ENCODE data around the gene MOB2.

Gene MOB2

GRCh38 chr11:1523779-1524178 lies 37.2 kb upstream of the MOB2 start:
- Histone ChIP-seq H3K27me3 (ENCODE audit: insufficient read depth, low read length) (no peaks in the 10 kb centered on the region), H3K9me3 (ENCODE audit: low read length) (no peaks in the 10 kb centered on the region), H3K4me3 (ENCODE audit: low read length) (no peak overlapping the region), H2AFZ (ENCODE audit: low read depth, low read length) (no peak overlapping the region), H3K36me3 (ENCODE audit: insufficient read depth, low read length) (no peaks in the 10 kb centered on the region), H3K4me1 (ENCODE audit: insufficient read depth, low read length) (peaks cover 15% of the 10 kb centered on the region)

- H3K27me3 ChIP-seq (ENCODE audit: insufficient read depth, low read length), result no peaks in the 10 kb centered on the region
- H3K4me3 ChIP-seq (ENCODE audit: low read length), result no peak overlapping the region
- H3K9me3 ChIP-seq (ENCODE audit: low read length), result no peaks in the 10 kb centered on the region
- H3K36me3 ChIP-seq (ENCODE audit: insufficient read depth, low read length), result no peaks in the 10 kb centered on the region
- H3K4me1 ChIP-seq (ENCODE audit: insufficient read depth, low read length), result peaks cover 15% of the 10 kb centered on the region
- no peak overlapping the region for H2AFZ ChIP-seq (ENCODE audit: low read depth, low read length)
Measured at GRCh38 chr11:1523077-1523476, 36.5 kb upstream of the MOB2 start.

GRCh38 chr11:1522081-1522424 lies 35.5 kb upstream of the MOB2 start:
- Histone ChIP-seq H3K27me3 (ENCODE audit: insufficient read depth, low read length) (no peaks in the 10 kb centered on the region), H3K4me1 (ENCODE audit: insufficient read depth, low read length) (peaks cover 15% of the 10 kb centered on the region), H3K36me3 (ENCODE audit: insufficient read depth, low read length) (no peaks in the 10 kb centered on the region), H3K4me3 (ENCODE audit: low read length) (no peak overlapping the region), H2AFZ (ENCODE audit: low read depth, low read length) (no peak overlapping the region), H3K9me3 (ENCODE audit: low read length) (no peaks in the 10 kb centered on the region)

GRCh38 chr11:1521382-1522080 lies 35.0 kb upstream of the MOB2 start:
- Histone ChIP-seq H3K27me3 (ENCODE audit: insufficient read depth, low read length) (no peaks in the 10 kb centered on the region), H3K36me3 (ENCODE audit: insufficient read depth, low read length) (no peaks in the 10 kb centered on the region), H3K4me3 (ENCODE audit: low read length) (no peak overlapping the region), H3K9me3 (ENCODE audit: low read length) (no peaks in the 10 kb centered on the region), H2AFZ (ENCODE audit: low read depth, low read length) (no peak overlapping the region), H3K4me1 (ENCODE audit: insufficient read depth, low read length) (peaks cover 15% of the 10 kb centered on the region)

- Histone ChIP-seq H3K9me3 (ENCODE audit: low read length) (no peaks in the 10 kb centered on the region), H3K4me3 (ENCODE audit: low read length) (no peak overlapping the region), H2AFZ (ENCODE audit: low read depth, low read length) (no peak overlapping the region), H3K27me3 (ENCODE audit: insufficient read depth, low read length) (no peaks in the 10 kb centered on the region), H3K4me1 (ENCODE audit: insufficient read depth, low read length) (peaks cover 15% of the 10 kb centered on the region), H3K36me3 (ENCODE audit: insufficient read depth, low read length) (no peaks in the 10 kb centered on the region)
Measured at GRCh38 chr11:1520663-1521267, 34.2 kb upstream of the MOB2 start.

GRCh38 chr11:1520209-1520662 lies 33.7 kb upstream of the MOB2 start:
- Histone ChIP-seq H3K27me3 (ENCODE audit: insufficient read depth, low read length) (no peaks in the 10 kb centered on the region), H3K9me3 (ENCODE audit: low read length) (no peaks in the 10 kb centered on the region), H3K4me1 (ENCODE audit: insufficient read depth, low read length) (peaks cover 16% of the 10 kb centered on the region)

GRCh38 chr11:1519028-1520010 lies 32.7 kb upstream of the MOB2 start:
- Histone ChIP-seq H2AFZ (ENCODE audit: low read depth, low read length) (no peak overlapping the region), H3K27me3 (ENCODE audit: insufficient read depth, low read length) (no peaks in the 10 kb centered on the region), H3K4me3 (ENCODE audit: low read length) (no peak overlapping the region), H3K36me3 (ENCODE audit: insufficient read depth, low read length) (no peaks in the 10 kb centered on the region), H3K9me3 (ENCODE audit: low read length) (no peaks in the 10 kb centered on the region), H3K4me1 (ENCODE audit: insufficient read depth, low read length) (peaks cover 17% of the 10 kb centered on the region)

More at GRCh38 chr11:1520209-1520662, 33.7 kb upstream of the MOB2 start:
- no peak overlapping the region for H2AFZ ChIP-seq (ENCODE audit: low read depth, low read length)
- H3K36me3 ChIP-seq (ENCODE audit: insufficient read depth, low read length), result no peaks in the 10 kb centered on the region
- no peak overlapping the region for H3K4me3 ChIP-seq (ENCODE audit: low read length)

GRCh38 chr11:1518301-1518700 lies 31.7 kb upstream of the MOB2 start:
- Histone ChIP-seq H3K9me3 (ENCODE audit: low read length) (no peaks in the 10 kb centered on the region), H3K36me3 (ENCODE audit: insufficient read depth, low read length) (no peaks in the 10 kb centered on the region), H3K4me3 (ENCODE audit: low read length) (no peak overlapping the region), H3K27me3 (ENCODE audit: insufficient read depth, low read length) (no peaks in the 10 kb centered on the region), H3K4me1 (ENCODE audit: insufficient read depth, low read length) (peaks cover 17% of the 10 kb centered on the region), H2AFZ (ENCODE audit: low read depth, low read length) (no peak overlapping the region)

GRCh38 chr11:1517117-1518005 lies 30.8 kb upstream of the MOB2 start:
- Histone ChIP-seq H3K9me3 (ENCODE audit: low read length) (no peaks in the 10 kb centered on the region), H2AFZ (ENCODE audit: low read depth, low read length) (no peak overlapping the region), H3K27me3 (ENCODE audit: insufficient read depth, low read length) (no peaks in the 10 kb centered on the region), H3K36me3 (ENCODE audit: insufficient read depth, low read length) (no peaks in the 10 kb centered on the region), H3K4me3 (ENCODE audit: low read length) (no peak overlapping the region), H3K4me1 (ENCODE audit: insufficient read depth, low read length) (peaks cover 17% of the 10 kb centered on the region)

GRCh38 chr11:1516273-1517067 lies 29.9 kb upstream of the MOB2 start:
- Histone ChIP-seq H3K4me1 (ENCODE audit: insufficient read depth, low read length) (peaks cover 16% of the 10 kb centered on the region), H3K27me3 (ENCODE audit: insufficient read depth, low read length) (no peaks in the 10 kb centered on the region), H3K9me3 (ENCODE audit: low read length) (no peaks in the 10 kb centered on the region), H3K4me3 (ENCODE audit: low read length) (no peak overlapping the region), H3K36me3 (ENCODE audit: insufficient read depth, low read length) (no peaks in the 10 kb centered on the region), H2AFZ (ENCODE audit: low read depth, low read length) (no peak overlapping the region)

- peaks cover 6% of the 10 kb centered on the region for H3K4me1 ChIP-seq (ENCODE audit: insufficient read depth, low read length)
- no peaks in the 10 kb centered on the region for H3K27me3 ChIP-seq (ENCODE audit: insufficient read depth, low read length)
- no peak overlapping the region for H2AFZ ChIP-seq (ENCODE audit: low read depth, low read length)
- H3K9me3 ChIP-seq (ENCODE audit: low read length), result no peaks in the 10 kb centered on the region
- no peaks in the 10 kb centered on the region for H3K36me3 ChIP-seq (ENCODE audit: insufficient read depth, low read length)
- no peak overlapping the region for H3K4me3 ChIP-seq (ENCODE audit: low read length)
Measured at GRCh38 chr11:1515082-1516060, 28.8 kb upstream of the MOB2 start.
